ENCODE results near the gene NRXN2. TPM values are rescaled to one million over a fixed set of nuclear protein-coding genes. Genes with fewer than 3 reads are reported as not detected.

NRXN2 gene
- total RNA-seq, 1 donor from 2014 or later, result not detected

DNA sequence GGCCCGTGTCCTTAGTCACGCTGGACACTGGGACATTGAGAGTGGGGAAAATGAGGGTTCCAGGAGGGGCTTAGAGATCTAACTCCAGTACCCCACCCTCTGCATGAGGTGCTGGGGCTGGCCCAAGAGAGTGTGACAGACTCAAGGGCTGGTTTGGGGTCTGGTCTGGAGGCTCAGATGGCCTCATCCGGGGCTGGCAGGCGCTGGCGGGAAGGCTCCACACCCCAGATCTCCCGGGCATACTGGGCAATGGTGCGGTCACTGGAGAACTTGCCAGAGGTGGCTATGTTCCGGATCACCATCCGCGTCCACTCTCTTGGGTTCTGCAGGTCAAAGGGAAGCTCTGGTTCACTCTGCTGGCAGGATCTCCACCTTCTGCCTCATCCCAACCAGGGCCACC lies 23.5 kb upstream of the NRXN2 start:
- no peaks in the 10 kb centered on the region for H3K36me3 ChIP-seq (ENCODE audit: control insufficient read depth, insufficient read depth, low read length)
- DNase-seq (ENCODE audit: low read depth), result no peak
- FAIRE-seq, result no peak
- TF ChIP-seq, protein P1, sequence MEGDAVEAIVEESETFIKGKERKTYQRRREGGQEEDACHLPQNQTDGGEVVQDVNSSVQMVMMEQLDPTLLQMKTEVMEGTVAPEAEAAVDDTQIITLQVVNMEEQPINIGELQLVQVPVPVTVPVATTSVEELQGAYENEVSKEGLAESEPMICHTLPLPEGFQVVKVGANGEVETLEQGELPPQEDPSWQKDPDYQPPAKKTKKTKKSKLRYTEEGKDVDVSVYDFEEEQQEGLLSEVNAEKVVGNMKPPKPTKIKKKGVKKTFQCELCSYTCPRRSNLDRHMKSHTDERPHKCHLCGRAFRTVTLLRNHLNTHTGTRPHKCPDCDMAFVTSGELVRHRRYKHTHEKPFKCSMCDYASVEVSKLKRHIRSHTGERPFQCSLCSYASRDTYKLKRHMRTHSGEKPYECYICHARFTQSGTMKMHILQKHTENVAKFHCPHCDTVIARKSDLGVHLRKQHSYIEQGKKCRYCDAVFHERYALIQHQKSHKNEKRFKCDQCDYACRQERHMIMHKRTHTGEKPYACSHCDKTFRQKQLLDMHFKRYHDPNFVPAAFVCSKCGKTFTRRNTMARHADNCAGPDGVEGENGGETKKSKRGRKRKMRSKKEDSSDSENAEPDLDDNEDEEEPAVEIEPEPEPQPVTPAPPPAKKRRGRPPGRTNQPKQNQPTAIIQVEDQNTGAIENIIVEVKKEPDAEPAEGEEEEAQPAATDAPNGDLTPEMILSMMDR (IDR thresholded peaks at IDR 0.05; ENCODE audit: insufficient read depth, low read length, severe bottlenecking), result no peak
- peaks cover 33% of the 10 kb centered on the region for H3K27me3 ChIP-seq (ENCODE audit: control insufficient read depth, insufficient read depth, low read length)
- H3K4me3 ChIP-seq (ENCODE audit: low read depth, low read length), result no peak overlapping the region

GRCh38 chr11:64745521-64746328 lies 22.7 kb upstream of the NRXN2 start:
- DNase-seq (ENCODE audit: low read depth) (no peak), FAIRE-seq (no peak)
- no peaks in the 10 kb centered on the region for H3K36me3 ChIP-seq (ENCODE audit: control insufficient read depth, insufficient read depth, low read length)
- peaks cover 37% of the 10 kb centered on the region for H3K27me3 ChIP-seq (ENCODE audit: control insufficient read depth, insufficient read depth, low read length)
- no peak overlapping the region for H3K4me3 ChIP-seq (ENCODE audit: low read depth, low read length)
- TF ChIP-seq, protein P1 (IDR thresholded peaks at IDR 0.05; ENCODE audit: insufficient read depth, low read length, severe bottlenecking), result no peak

GRCh38 chr11:64745189-64745520 lies 22.2 kb upstream of the NRXN2 start:
- H3K36me3 ChIP-seq (ENCODE audit: control insufficient read depth, insufficient read depth, low read length), result no peaks in the 10 kb centered on the region
- TF ChIP-seq, protein P1 (IDR thresholded peaks at IDR 0.05; ENCODE audit: insufficient read depth, low read length, severe bottlenecking), result no peak
- DNase-seq (ENCODE audit: low read depth) (no peak), FAIRE-seq (no peak)
- H3K27me3 ChIP-seq (ENCODE audit: control insufficient read depth, insufficient read depth, low read length), result peaks cover 41% of the 10 kb centered on the region
- H3K4me3 ChIP-seq (ENCODE audit: low read depth, low read length), result no peak overlapping the region

- H3K36me3 ChIP-seq (ENCODE audit: control insufficient read depth, insufficient read depth, low read length), result no peaks in the 10 kb centered on the region
- TF ChIP-seq, protein P1 (IDR thresholded peaks at IDR 0.05; ENCODE audit: insufficient read depth, low read length, severe bottlenecking), result no peak
- DNase-seq (ENCODE audit: low read depth) (no peak), FAIRE-seq (no peak)
- peaks cover 43% of the 10 kb centered on the region for H3K27me3 ChIP-seq (ENCODE audit: control insufficient read depth, insufficient read depth, low read length)
- H3K4me3 ChIP-seq (ENCODE audit: low read depth, low read length), result no peak overlapping the region
These were observed 21.7 kb upstream of the NRXN2 start for GRCh38 chr11:64744544-64745188.

DNA sequence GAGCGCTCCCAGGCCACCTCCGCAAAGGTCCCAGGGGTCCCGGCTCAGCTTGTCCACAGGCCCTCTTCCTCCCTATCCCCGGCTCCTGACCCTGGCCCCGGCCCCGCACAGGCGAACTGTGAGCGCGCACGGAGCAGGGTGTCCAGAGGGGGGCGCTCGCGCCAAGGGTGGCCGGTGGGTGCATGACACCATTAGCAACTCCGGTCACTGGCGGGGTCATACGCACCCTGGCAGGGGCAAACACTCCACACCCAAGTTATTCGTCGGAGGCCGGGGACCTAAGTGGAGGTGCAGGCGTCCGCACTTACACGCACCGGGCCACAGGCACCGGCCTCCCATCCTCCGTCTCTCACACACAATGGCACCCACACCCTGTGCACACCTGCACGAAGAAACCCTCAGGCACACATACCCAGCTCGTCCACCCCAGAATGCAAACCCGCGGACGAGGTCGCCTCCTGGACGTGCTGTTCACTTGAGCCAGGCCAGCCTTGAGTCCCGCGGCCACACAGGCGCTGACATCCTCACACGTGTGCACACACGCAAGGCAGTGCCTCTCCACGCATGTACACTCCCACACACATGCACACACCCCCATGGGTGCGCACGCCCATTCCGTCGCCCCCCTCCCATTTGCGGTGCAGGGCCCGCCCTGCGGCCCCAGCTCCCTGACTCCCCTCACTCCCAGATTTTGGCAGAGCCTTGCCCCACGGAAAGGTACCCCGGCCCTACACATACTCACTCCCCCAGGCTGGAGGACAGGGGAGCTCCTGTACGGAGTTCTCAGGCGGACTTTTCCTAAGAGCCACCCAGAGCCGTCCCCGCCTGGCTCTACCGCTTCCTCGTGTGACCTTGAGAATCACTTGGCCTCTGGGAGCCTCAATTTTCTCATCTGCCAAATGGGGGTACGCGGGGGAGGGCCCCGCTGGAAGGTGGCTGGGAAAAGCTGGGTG lies 20.9 kb upstream of the NRXN2 start, which contains the start of gene RASGRP2:
Gene RASGRP2, minus strand, starts transcription at position 552 of the 953 bp plus-strand sequence. CDS start 1,276 bp downstream, outside the sequence.
- peaks cover 43% of the 10 kb centered on the region for H3K27me3 ChIP-seq (ENCODE audit: control insufficient read depth, insufficient read depth, low read length)
- no peak within 1 kb of the TSS for H3K4me3 ChIP-seq (ENCODE audit: low read depth, low read length)
- no peaks in the 10 kb centered on the region for H3K36me3 ChIP-seq (ENCODE audit: control insufficient read depth, insufficient read depth, low read length)
- DNase-seq (ENCODE audit: low read depth), result no peak
- no peak for FAIRE-seq
- TF ChIP-seq, protein P1 (IDR thresholded peaks at IDR 0.05; ENCODE audit: insufficient read depth, low read length, severe bottlenecking), result peak; percentile 75

All from bronchial epithelial cell (primary cell).